ENCODE measurements around the gene MEG3.

The MEG3 gene

DNA sequence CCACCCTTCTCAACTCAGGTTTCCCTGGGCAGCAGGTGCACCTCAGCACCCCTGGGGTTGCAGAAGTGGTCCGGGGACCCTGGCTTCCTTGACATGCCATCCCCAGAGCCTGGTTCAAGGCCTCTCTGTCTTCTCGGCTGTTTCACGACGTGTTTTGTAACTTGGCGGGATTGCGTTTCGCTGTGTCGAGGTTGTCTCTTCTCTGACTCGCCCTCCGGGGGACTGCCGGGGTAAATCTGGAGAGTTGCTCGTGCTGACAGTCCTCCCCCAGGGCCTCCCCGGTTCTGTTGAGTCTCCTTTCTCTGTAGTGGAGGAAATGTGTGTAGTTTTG, 25.6 kb downstream of the MEG3 start:
- no peak for DNase-seq

DNA sequence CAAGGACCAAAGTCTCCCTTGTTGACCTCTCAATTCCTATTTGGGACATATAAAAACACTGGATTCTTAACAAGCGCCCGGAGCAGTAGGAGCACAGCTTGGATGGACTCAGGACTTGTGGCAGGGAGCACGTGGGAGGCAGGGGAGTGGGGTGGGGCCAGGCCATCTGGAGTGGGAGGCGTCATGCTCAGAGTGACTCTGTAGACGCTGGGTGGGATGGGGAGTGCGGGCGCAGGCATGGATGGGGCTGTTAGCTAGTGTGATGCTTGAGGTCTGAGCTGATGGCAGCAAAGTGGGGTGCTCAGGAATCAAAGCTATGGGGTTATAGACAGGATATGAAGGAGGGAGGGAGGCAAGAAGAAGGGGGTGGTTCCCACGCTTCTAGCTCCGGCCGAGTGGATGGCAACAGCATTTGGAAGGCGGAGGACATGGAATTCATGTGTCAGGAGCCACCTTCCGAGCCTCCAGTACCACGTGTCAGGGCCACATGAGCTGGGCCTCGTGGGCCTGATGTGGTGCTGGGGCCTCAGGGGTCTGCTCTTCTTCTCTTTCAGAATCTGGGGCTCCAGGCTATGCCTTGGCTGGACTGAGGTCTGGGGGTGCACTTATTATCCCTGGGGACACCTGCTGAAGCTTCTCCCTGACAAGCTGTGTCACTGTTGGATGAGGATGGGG, 26.2 kb downstream of the MEG3 start:
- no peak for DNase-seq

DNA sequence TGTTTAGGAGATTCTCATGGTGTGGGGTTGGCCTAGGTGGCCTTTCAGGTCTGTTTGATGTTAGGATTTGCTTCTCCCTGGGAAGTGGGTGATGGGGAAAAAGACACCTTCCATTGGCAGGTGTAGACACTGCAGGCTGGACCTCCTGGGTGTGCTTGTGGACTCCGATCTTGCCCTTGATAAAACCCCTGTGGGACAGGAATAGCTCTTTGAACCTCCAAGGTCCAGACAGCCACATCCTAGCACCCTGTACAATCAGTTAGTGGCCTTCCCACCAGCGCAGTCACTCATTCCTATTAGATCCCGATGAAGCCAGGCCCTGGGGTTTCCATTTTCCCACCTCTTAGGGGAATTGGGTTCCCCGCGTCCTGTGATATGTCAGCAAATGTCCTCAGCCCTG, 28.5 kb downstream of the MEG3 start:
- no peak for DNase-seq

DNA sequence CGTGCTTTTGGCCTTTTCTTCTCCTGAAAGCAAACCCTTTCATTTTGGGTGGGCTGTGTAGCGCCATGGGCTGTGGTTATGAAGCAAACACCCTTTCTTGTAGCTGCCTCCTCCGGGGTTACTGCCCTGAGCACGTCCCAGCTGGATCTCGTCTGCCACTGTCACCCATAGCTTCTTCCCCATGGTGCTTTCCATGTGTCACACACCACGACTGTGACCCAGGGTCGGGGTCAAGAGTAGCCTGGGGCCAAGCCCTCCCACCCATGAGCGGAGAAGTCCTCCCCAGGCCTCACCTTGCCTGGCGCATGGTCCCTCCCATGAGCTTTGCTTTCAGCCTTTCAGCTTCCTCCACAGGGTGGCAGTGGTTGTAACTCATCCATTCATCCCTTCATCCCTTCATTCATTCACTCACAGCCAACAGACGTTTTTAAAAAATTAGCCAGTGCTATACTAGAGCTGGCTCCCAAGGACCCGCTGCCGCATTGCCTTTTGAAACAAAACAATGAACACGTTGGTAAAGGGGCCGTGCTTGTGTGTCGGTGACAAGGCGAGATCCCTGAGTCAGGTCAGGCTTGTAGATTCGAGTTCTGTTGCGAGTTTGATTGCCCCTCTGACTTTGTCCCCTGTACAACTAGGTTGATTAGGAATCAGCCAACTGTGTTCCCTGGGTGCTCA, 29.5 kb downstream of the MEG3 start:
- DNase-seq = no peak

DNA sequence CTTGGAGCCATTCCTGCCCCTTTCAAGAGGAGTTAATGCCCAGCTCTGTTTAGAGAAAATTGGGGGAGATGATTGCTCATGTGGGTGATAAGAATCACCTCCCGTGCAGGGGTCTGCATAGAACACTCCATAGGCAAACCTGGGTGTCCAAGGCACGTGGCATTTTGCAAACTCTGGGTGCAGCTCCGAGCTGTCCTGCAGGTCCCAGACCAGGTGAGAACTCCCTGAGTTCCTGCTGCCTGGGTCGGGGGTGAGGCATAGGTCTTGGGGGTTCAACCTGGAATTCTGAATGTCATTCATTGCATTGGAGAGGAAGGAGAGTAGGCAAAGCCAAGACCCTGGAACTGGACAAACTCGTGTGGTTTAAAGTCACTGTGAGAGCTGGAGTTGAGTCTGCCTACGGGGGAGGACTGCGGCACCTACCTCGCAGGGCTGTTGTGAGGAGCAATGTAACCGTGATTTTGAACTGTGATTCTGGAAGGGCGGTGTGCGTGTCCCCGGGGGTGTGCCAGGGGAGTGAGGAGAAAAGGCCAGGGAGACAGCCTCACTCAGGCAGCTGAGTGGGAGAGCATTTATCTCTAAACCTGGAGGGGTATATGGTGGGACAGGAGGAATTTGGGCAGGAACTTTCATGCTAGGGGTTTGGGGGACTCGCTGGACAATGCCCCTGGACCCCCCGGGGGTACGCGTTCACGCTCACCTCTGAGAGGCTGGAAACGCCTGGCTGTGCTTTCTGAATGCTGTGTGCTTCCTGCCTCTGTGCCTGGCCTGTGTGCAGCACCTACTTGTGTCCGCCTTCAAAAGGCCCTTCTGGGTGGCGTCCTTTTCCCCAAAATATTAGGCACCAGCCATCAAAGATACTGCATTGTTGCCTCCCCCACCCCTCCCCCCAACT, 30.4 kb downstream of the MEG3 start:
- DNase-seq = no peak

DNA sequence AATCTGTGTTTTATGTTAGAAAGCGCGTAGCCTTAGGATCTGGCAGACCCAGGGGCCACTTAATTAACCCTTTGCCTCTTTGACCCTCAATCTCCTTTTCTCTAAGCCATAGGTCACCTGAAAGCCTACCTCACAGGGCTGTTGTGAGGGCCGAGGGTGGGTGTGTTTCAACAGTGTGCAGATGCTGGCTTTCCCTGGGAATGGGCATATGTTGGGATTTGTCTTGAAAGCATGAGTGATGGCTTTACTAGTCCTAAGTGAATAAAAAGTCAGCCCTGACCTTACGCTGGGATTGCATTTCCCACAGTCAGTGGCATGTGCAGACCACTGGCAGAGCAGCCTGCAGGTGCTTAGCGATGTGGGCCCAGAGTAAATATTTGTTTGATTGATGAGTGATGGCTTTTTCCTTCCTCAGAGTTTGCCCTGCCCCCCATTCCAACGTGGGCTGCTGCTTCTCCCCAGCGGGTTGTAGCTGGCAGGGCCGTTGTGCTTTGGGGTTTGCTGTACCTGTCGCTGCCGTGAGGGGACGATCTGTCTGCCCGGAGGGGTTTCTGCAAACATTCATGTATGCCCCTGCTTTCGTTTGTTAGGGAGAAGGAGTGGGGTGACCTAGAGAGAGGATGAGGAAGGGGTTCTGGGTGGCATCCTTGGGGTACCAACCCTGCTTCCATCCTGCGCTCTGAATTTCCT, 31.5 kb downstream of the MEG3 start:
- no peak for DNase-seq

DNA sequence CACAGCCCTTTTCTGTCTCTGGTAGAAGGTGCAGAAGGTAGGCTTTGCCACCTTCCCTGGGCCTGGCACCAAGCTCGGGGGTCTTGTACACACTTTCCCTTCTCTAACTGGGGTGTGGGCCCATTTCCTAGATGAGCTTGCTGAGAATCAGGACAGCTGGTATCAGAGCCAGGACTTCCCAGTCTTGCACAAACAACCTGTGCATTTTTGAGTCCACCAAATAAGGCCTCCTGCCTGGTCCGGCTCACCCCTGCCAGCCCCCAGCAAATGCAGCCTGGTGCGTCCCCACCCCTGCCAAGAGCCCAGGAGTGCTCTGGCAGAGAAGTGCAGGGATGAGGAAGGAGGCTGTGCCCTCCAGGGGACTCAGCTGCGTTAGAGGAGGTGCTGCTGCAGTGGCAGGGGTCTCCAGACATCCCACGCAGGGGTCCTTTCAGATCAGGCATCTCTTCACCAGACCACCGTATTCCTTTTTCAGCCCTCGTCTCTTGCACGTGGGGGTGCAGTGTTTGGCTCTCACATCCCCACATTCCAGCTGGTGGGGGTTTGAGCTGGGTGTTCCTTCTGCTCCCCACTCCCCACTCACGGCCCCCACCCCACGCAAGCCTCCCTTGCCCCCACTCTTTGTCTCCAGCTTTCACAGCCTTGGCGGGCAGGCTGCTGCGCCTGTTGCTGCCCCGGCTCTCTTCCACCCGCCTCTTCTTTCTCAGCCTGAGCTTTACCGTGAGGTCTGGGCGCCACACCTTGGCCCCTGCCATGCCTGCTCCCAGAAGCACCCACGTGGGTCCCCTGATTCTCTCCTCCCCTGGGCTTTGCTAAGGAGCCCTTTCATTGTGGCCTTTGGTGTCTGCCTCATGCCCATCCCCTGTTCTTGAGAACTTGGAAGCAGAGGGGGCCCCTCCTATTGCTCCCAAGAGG, 32.3 kb downstream of the MEG3 start:
- DNase-seq = no peak

DNA sequence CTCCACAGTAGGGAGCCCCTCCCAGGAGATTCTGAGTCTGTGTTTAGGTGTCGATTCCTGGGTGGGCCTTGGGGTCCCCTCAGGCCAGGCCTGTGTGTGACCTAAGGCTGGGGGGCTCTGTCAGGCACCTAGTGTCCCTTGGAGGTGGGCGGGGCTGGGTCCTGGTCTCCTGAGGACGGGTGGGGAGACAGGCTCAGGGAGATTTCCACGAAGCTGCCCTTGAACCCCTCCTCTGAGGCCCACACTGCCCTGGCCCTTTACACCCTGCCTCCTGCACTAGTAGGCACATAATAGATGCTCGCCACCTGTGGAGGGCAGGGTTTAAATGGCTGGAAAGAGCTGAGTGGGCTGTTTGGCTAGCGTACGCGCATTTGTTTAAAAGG, 32.9 kb downstream of the MEG3 start:
- no peak for DNase-seq

DNA sequence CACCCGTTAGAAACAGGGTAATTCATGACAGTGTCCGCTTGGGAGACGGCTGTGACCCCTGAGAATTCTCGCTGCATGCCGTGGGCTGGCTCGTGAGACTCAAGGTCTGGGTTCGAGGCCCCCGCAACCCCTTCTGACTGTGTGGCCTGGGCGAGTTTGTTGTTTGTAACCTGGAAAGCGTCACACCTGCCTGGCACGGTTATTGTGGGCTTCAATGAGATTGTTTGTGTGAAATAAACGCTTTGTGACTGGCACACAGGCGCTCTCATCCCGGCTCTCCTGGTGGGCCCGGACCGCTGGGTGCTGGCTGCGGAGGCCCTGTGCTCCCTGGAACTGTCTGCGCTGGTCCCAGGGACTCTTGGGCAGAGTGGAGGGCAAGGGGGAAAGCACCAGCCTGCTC, 33.9 kb downstream of the MEG3 start:
- no peak for DNase-seq

DNA sequence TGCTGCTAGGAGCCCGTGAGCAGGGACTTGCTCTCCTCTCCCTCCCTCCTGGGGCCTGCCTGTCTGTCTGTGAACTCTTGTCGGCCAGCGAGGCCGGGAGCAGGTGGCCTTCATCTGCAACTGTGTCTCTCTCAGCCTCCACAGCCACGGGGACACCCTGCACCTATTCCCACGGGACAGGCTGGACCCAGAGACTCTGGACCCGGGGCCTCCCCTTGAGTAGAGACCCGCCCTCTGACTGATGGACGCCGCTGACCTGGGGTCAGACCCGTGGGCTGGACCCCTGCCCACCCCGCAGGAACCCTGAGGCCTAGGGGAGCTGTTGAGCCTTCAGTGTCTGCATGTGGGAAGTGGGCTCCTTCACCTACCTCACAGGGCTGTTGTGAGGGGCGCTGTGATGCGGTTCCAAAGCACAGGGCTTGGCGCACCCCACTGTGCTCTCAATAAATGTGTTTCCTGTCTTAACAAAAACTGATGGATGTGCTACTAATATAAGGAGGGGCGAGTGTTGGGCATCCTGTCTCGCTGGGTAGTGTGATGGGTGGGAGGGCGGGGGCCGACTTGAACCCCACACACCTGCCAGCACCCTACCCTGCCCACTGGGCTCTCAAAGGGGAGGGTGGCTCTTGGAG, 34.8 kb downstream of the MEG3 start:
- DNase-seq = no peak

DNA sequence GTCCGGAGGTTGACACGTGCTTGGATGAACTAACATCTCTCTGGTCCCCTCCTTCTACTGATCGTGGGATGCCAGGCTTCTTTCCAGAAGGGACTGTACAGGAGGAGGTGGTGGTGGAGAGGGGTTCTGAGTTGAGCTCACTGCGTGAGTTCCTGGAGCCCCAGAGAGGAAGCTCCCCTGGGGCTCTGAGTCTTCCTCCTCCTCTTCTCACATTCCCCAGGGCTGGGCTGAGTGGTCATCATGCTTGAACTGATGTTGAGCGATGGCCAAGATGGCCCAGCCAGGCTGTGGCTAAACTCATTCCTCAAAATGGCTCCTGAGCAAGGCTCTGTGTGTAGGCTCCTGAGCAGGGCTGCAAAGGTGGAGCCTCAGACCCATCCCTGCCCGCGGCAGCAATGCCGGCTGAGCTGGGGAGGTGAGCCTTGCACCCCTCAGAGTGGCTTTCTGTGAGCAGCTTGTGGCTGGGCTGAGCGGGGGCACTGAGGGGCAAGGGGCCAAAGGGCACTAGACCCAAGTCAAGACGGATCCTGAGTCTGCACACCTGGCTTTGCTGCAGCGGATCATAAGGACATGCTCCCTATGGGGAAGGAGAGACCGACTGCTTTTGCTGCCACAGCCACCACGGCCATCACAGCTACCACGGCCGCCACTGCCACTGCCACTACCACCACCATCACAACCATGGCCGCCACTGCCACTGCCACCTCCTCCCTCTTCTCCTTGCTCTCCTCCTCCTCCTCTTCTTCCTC, 35.4 kb downstream of the MEG3 start:
- no peak for DNase-seq

DNA sequence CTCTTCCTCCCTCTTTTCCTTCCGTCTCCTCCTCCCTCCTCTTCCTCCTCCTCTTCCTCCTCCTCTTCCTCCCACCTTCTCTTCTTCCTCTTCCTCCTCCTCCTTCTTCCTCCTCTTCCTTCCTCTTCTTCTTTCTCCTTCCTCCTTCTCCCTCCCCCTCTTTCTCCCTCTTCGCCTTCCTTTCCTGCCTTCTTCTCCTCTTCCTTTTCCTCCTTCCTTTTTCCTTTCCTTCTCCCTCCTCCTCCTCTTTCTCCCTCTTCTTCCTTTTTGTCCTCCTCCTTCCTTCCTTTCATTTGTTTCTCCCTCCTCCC, 36.0 kb downstream of the MEG3 start:
- DNase-seq = no peak

DNA sequence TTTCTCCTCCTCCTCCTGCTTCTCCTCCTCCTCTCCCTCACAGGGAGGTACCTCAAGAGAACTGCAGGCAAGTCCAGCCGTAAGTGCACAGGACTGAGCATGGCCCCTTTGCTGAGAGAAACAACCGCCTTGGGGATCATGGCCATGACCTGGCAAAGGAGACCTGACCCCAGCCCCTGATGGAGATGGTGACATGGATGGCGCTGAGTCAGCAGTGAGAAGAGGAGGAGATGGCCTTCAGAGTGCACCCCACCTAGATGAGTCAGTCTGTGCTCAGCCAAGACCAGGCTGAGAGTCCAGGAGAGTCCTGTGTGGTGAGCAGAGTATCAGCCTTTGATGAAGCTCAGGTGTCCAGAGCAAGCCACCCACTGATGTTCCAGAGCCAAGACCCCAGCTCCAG, 36.4 kb downstream of the MEG3 start:
- DNase-seq = no peak

DNA sequence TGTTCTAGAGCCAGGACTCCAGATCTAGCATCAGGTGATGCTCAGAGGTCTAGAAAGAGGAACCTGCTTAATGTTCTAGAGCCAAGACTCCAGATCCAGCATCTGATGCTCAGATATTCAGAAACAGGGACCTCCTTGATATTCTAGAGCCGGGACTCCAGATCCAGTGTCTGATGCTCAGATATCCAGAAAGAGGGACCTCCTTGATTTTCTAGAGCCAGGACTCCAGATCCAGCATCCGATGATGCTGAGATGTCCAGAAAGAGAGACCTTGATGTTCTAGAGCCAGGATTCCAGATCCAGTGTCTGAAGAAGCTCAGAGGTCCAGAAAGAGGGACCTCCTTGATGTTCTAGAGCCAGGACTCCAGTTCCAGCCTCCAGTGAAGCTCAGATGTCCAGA, 36.9 kb downstream of the MEG3 start:
- no peak for DNase-seq

DNA sequence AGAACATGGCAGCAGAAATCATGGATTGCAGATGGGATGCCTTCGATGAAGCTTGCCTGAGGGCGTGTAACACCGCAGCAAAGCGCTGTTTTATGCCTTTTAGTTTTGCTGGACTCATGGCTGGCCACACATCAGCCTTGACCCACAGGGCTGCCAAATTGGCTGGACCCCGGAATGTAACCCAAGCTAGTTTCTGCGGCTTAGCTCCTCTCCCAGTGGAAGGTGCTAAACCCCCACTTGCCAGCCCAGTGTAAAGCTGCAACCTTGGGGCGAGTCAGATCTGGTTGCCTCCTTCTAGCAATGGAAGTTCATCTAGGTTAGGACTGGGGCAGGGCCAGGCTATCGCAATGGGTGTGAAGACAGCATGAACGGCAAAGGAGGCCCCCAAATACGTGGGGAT, 38.3 kb downstream of the MEG3 start:
- no peak for DNase-seq

DNA sequence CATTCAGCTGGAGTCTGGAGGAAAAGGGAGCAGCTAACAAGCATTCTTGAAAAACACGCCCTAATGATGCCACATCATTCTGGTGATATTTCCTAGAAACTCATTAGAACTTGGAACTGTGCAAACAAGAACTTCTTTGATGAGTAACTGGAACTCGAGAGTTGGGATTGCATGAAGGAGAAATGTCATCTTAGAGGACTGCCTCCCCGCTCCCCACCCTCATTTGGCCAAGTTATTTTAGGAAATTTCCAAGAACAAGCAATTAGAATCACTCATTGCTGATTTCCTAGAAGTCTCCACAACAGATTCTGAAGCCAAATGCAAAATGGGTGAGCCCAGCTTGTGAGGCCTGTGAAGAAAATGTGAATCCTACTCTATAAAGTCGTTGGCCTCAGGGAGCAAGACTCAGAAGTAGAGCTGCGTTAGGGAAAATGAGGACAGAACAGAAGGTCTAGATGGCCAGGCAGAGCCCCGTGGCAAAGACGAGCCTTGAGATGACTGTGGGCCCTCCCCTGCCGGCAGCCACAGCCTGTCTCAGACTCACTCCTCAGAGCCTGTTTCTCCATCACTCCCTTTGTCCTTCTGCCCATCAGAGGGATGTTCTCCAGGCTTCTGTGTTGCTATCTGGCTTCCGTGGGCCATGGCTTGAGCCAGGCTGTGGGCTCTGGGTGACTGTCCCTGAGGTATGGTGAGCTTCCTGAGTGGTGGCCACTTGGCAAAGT, 39.2 kb downstream of the MEG3 start:
- no peak for DNase-seq

DNA sequence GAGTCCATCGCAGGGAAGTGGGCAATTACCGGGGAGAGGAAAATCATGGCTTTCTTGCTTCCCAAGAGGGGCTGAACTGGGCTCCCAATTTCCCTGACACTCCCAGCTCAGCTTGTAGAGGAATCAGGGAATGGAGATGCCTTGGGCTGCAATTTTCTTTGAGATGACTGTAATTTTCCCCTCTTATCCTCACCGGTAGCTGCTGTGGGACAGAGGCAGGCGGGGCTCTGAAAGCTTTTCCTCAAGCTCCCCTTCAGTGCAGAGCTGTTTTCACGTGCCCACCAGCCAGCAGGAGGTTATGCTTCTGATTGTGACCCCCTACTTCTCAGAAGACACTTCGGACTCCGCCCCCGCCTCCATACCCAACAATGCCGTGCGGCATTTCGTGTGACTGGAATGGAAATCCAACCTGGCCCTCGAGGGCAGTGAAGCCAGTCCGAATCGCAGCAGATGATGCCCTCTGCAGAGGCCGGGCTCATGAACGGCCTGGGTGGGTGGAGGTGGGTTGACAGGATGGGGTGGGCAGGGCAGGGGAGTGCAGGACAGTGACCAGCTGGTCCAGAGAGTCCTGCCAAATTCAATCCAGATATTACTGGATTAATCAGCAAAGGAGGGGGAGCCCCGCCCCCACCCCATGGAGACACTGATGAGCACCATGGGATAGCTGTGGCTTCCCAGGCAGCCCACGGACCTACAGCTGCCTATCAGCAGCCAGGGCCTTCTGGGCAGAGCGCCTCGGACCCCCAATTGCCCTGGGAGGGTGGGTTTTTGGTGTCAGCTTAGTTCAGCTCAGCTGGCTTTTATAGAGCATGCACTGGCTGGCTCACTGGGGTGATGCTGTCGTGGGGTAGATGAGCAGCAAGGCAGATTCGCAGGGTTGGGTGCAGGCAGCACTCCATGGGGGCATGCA, 40.0 kb downstream of the MEG3 start:
- DNase-seq = no peak

DNA sequence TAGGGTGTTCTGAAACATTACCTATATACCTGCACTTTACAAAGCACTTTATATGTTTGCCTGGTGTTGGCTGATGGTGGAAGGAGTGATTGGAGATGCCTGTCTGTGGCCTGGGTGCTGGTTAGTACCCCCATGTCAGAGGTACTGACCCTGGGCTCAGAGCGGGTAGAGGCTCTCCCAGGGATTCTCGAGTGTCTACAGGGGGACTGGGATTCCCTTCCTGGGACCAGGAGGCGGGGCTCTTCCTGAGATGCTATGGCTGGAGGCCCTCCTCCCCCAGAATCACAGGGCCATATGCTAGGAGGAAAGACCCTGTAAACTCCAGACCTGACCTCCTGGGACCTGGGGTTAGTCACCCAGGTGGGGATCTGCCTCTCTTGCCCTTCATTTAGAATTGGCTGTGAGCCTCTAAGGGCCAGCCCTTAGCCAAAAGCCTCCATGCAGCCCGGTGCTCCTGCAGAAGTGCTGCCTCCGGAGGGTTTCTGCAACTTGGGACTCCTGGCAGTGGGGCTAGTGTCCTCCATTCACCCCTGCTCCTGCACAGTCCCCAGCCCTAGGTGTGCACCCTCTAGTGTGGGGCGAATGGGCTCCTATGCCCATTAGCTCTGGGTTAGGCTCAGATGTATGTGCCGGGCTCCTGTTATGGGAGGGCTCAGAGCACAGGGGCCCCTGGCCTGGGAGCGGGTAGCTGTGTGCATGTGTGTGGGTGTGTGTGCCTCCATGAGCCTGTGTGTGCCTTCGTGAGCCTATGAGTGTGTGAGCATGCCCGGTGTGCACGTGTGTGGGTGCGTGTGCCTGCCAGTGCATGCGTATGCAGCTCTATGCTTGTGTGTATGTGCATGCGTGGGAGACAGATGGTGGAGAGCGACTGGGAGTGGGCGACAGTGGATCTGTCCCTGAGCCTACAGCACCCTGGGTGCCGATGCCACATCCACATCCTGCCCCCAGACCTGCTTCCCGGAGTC, 41.0 kb downstream of the MEG3 start:
- no peak for DNase-seq

Measured in right hindlimb (tissue), 1 donor.